GM23338 (cell line): Measurements from ENCODE around the gene HIPK1.

ENCODE experiments used
- CTCF ChIP-seq, 2 experiments: fragments of 200-600 bp in 1 of 2; sonication (generic) in 1 of 2; conservative IDR thresholded peaks; 2 replicates each; pipeline versions ENCODE4 v1.5.1 to v1.6.1; 2016 to 2017; ENCODE audit warnings: antibody characterized with exemption in 2 of 2, low read depth in 2 of 2, mild to moderate bottlenecking in 2 of 2, moderate library complexity in 1 of 2
- POLR2AphosphoS5 ChIP-seq: IDR thresholded peaks from 2 replicates; pipeline ENCODE4 v1.6.1; 2016; ENCODE audit warnings: antibody characterized with exemption, low read depth

DNA sequence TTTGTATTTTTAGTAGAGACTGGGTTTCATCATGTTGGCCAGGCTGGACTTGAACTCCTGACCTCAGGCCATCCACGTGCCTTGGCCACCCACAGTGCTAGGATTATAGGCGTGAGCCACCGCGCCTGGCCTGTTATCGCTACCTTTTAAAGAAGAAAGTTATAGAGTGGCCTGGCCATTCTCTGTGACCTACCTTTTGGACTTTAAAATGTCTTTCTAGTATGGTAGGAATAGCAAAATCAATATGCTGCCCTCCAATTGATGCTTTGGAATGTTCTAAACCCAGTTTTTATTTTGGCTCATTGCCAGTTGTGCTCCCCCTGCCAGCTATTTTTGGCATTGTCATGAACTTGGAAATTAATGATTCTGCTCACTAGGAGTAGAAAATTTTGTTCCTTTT lies 19.9 kb downstream of the HIPK1 start:
- no peak for TF ChIP-seq POLR2AphosphoS5
- peak; percentile 33 to 56 for TF ChIP-seq CTCF (conservative IDR thresholded peaks at IDR 0.05; ENCODE audit: low read depth in 2 of 2)
